MM.1S (cell line): ENCODE measurements around the gene FOXO6.

Experiments
- DNase-seq: peaks from one replicate; pipeline ENCODE4 v3.0.0-alpha.2; 2015
- H2AFZ ChIP-seq: fragments of 300-600 bp; sonication (generic); 2 replicates; pipeline ENCODE4 v1.6.0; 2016; ENCODE audit warnings: antibody characterized with exemption, low read length
- H3F3A ChIP-seq: fragments of 300-600 bp; sonication (generic); 2 replicates; pipeline ENCODE4 v1.6.1; 2016; ENCODE audit warnings: mild to moderate bottlenecking, antibody characterized with exemption, low read length, moderate library complexity, mixed read lengths; ENCODE audit not compliant: insufficient read depth
- H3K27ac ChIP-seq: fragments of 300-600 bp; sonication (generic); 2 replicates; pipeline ENCODE4 v1.5.1; 2016; ENCODE audit warnings: mild to moderate bottlenecking, low read length
- H3K27me3 ChIP-seq: fragments of 300-600 bp; sonication (generic); replicated peaks from 2 replicates; pipeline ENCODE4 v1.6.0; 2016; ENCODE audit warnings: low read length; ENCODE audit not compliant: insufficient read depth
- H3K36me3 ChIP-seq: fragments of 300-600 bp; sonication (generic); replicated peaks from 2 replicates; pipeline ENCODE4 v1.6.1; 2016; ENCODE audit warnings: mild to moderate bottlenecking, low read length, mixed read lengths; ENCODE audit not compliant: insufficient read depth
- H3K4me1 ChIP-seq: fragments of 300-600 bp; sonication (generic); 2 replicates; pipeline ENCODE4 v1.6.1; 2016; ENCODE audit warnings: low read length, mixed read lengths
- H3K4me2 ChIP-seq: fragments of 300-600 bp; sonication (generic); 2 replicates; pipeline ENCODE4 v1.6.0; 2016; ENCODE audit warnings: low read depth, low read length
- H3K4me3 ChIP-seq: fragments of 300-600 bp; sonication (generic); 2 replicates; pipeline ENCODE4 v1.5.1; 2016; ENCODE audit warnings: low read length, mixed read lengths
- H3K79me2 ChIP-seq: fragments of 300-600 bp; sonication (generic); 2 replicates; pipeline ENCODE4 v1.6.1; 2016; ENCODE audit warnings: mixed run types, low read length, mixed read lengths
- H3K9ac ChIP-seq: fragments of 300-600 bp; sonication (generic); 2 replicates; pipeline ENCODE4 v1.6.1; 2016; ENCODE audit warnings: low read length, mixed read lengths
- H3K9me2 ChIP-seq: fragments of 300-600 bp; sonication (generic); replicated peaks from 2 replicates; pipeline ENCODE4 v1.6.1; 2016; ENCODE audit warnings: mild to moderate bottlenecking, low read length, mixed read lengths; ENCODE audit not compliant: insufficient read depth
- H3K9me3 ChIP-seq: fragments of 300-600 bp; sonication (generic); replicated peaks from 2 replicates; pipeline ENCODE4 v1.6.1; 2016; ENCODE audit warnings: mild to moderate bottlenecking, low read length, mixed read lengths; ENCODE audit not compliant: insufficient read depth
- H4K20me1 ChIP-seq: fragments of 300-600 bp; sonication (generic); 2 replicates; pipeline ENCODE4 v1.6.1; 2016; ENCODE audit warnings: mild to moderate bottlenecking, low read length, moderate library complexity, mixed read lengths; ENCODE audit not compliant: insufficient read depth
- CTCF ChIP-seq: fragments of 300-600 bp; sonication (generic); IDR thresholded peaks from 2 replicates; pipeline ENCODE4 v1.5.1; 2016; ENCODE audit warnings: antibody characterized with exemption, low read length, mixed read lengths
- EZH2 ChIP-seq: fragments of 300-600 bp; sonication (generic); optimal IDR thresholded peaks from 2 replicates; pipeline ENCODE3; 2017; ENCODE audit warnings: low read depth, mild to moderate bottlenecking, antibody characterized with exemption, low read length, mixed read lengths
- EZH2phosphoT487 ChIP-seq: fragments of 300-600 bp; sonication (generic); IDR thresholded peaks from 2 replicates; pipeline ENCODE4 v1.6.1; 2018; ENCODE audit warnings: antibody characterized with exemption, low read length

The FOXO6 gene

GRCh38 chr1:41390166-41390565 lies 28.9 kb downstream of the FOXO6 start:
- H3F3A ChIP-seq = no peaks in the 10 kb centered on the region
- H3K27me3 ChIP-seq = no peaks in the 10 kb centered on the region
- no peak overlapping the region for H3K27ac ChIP-seq
- no peaks in the 10 kb centered on the region for H4K20me1 ChIP-seq
- H3K9ac ChIP-seq = no peak overlapping the region
- no peak overlapping the region for H3K4me3 ChIP-seq
- no peaks in the 10 kb centered on the region for H3K9me2 ChIP-seq
- H2AFZ ChIP-seq = no peak overlapping the region
- H3K9me3 ChIP-seq = no peaks in the 10 kb centered on the region
- H3K79me2 ChIP-seq = no peaks in the 10 kb centered on the region
- no peaks in the 10 kb centered on the region for H3K36me3 ChIP-seq
- no peak overlapping the region for H3K4me2 ChIP-seq
- no peaks in the 10 kb centered on the region for H3K4me1 ChIP-seq
- TF ChIP-seq EZH2phosphoT487 = no peak
- TF ChIP-seq CTCF = no peak
- no peak for TF ChIP-seq EZH2
- no peak for DNase-seq

GRCh38 chr1:41390573-41390972 lies 29.3 kb downstream of the FOXO6 start:
- H3K36me3 ChIP-seq = no peaks in the 10 kb centered on the region
- H3K27ac ChIP-seq = no peak overlapping the region
- no peaks in the 10 kb centered on the region for H3K27me3 ChIP-seq
- H3K9ac ChIP-seq = no peak overlapping the region
- no peak overlapping the region for H3K4me2 ChIP-seq
- no peak overlapping the region for H2AFZ ChIP-seq
- H4K20me1 ChIP-seq = no peaks in the 10 kb centered on the region
- DNase-seq = no peak
- H3K79me2 ChIP-seq = no peaks in the 10 kb centered on the region
- no peaks in the 10 kb centered on the region for H3F3A ChIP-seq
- H3K9me3 ChIP-seq = no peaks in the 10 kb centered on the region
- no peak overlapping the region for H3K4me3 ChIP-seq
- TF ChIP-seq EZH2phosphoT487 (no peak), EZH2 (no peak), CTCF (no peak)
- H3K9me2 ChIP-seq = no peaks in the 10 kb centered on the region
- H3K4me1 ChIP-seq = no peaks in the 10 kb centered on the region

GRCh38 chr1:41391834-41392527 lies 30.7 kb downstream of the FOXO6 start:
- TF ChIP-seq EZH2 (no peak), EZH2phosphoT487 (no peak)

GRCh38 chr1:41392528-41392924 lies 31.3 kb downstream of the FOXO6 start:
- H3K27ac ChIP-seq = no peak overlapping the region
- no peak for TF ChIP-seq EZH2
- no peak for TF ChIP-seq CTCF
- no peak for TF ChIP-seq EZH2phosphoT487
- no peaks in the 10 kb centered on the region for H3K9me2 ChIP-seq
- H3K79me2 ChIP-seq = no peaks in the 10 kb centered on the region
- H2AFZ ChIP-seq = no peak overlapping the region
- no peaks in the 10 kb centered on the region for H3K36me3 ChIP-seq
- H3K9me3 ChIP-seq = no peaks in the 10 kb centered on the region
- no peak for DNase-seq
- H4K20me1 ChIP-seq = no peaks in the 10 kb centered on the region
- no peak overlapping the region for H3K4me3 ChIP-seq
- H3F3A ChIP-seq = no peaks in the 10 kb centered on the region
- H3K4me1 ChIP-seq = no peaks in the 10 kb centered on the region
- H3K9ac ChIP-seq = no peak overlapping the region
- no peak overlapping the region for H3K4me2 ChIP-seq
- H3K27me3 ChIP-seq = no peaks in the 10 kb centered on the region

More at GRCh38 chr1:41391834-41392527, 30.7 kb downstream of the FOXO6 start:
- no peak for DNase-seq
- H3F3A ChIP-seq = no peaks in the 10 kb centered on the region
- no peak overlapping the region for H3K27ac ChIP-seq
- H3K4me3 ChIP-seq = no peak overlapping the region
- no peak overlapping the region for H3K4me2 ChIP-seq
- no peaks in the 10 kb centered on the region for H3K4me1 ChIP-seq
- H3K27me3 ChIP-seq = no peaks in the 10 kb centered on the region
- H4K20me1 ChIP-seq = no peaks in the 10 kb centered on the region
- no peaks in the 10 kb centered on the region for H3K36me3 ChIP-seq
- no peaks in the 10 kb centered on the region for H3K79me2 ChIP-seq
- no peaks in the 10 kb centered on the region for H3K9me3 ChIP-seq
- H2AFZ ChIP-seq = no peak overlapping the region
- no peak overlapping the region for H3K9ac ChIP-seq
- H3K9me2 ChIP-seq = no peaks in the 10 kb centered on the region
